AG04449 (cell line): ENCODE results near the gene POP4.

Source experiments
- CTCF ChIA-PET: fragments of 350-600 bp; formaldehyde crosslinking; extraction: SDS; loops from one replicate; lab custom pipeline; 2021; ENCODE audit warnings: antibody characterized with exemption; lab: Yijun Ruan, JAX
- POLR2A ChIA-PET: fragments of 400-600, 350-600 bp; formaldehyde crosslinking; extraction: SDS; loops from one replicate; lab custom pipeline; 2020; ENCODE audit warnings: antibody characterized with exemption, inconsistent platforms; lab: Yijun Ruan, JAX
- DNase-seq: peaks from one replicate; pipeline ENCODE4 v3.0.0-alpha.2; 2010; ENCODE audit warnings: low read depth, low spot score
- H3K4me3 ChIP-seq: 2 replicates; pipeline ENCODE4 v1.5.1; 2011; ENCODE audit warnings: low read depth, mild to moderate bottlenecking, control low read depth, low read length
- CTCF ChIP-seq: IDR thresholded peaks from one replicate; pipeline ENCODE4 v1.5.1; 2011; ENCODE audit warnings: mild to moderate bottlenecking, moderate library complexity, low read length, control low read depth, inconsistent platforms; ENCODE audit not compliant: insufficient read depth; ENCODE audit errors: missing control alignments

Gene POP4

GRCh38 chr19:29645491-29645867 lies 39.4 kb downstream of the POP4 start:
- POLR2A ChIA-PET: no interaction called here
- no peak for TF ChIP-seq CTCF
- DNase-seq: no peak
- CTCF ChIA-PET: interaction anchor here (3.7 kb wide), 1 partner anchor 35 kb away, joined by 17 read pairs; no protein-coding TSS in a partner anchor
- H3K4me3 ChIP-seq: no peak overlapping the region

- POLR2A ChIA-PET: no interaction called here
- H3K4me3 ChIP-seq: no peak overlapping the region
- CTCF ChIA-PET: interaction anchor here (1.0 to 4.1 kb wide), 3 partner anchors 10 to 70 kb away, joined by 3 to 22 read pairs (median 17); partner anchors contain the start of gene C19orf12
- TF ChIP-seq CTCF: no peak
- no peak for DNase-seq
These were observed 39.8 kb downstream of the POP4 start for GRCh38 chr19:29645911-29646310.

GRCh38 chr19:29650772-29651387 lies 44.8 kb downstream of the POP4 start:
- TF ChIP-seq CTCF: no peak
- DNase-seq: no peak
- CTCF ChIA-PET: no interaction called here
- H3K4me3 ChIP-seq: no peak overlapping the region
- POLR2A ChIA-PET: no interaction called here

- no peak for TF ChIP-seq CTCF
- no peak for DNase-seq
- ChIA-PET CTCF (no interaction called here), POLR2A (no interaction called here)
- no peak overlapping the region for H3K4me3 ChIP-seq
These were observed 45.7 kb downstream of the POP4 start for GRCh38 chr19:29651622-29652394.

GRCh38 chr19:29653398-29653797 lies 47.3 kb downstream of the POP4 start:
- POLR2A ChIA-PET: no interaction called here

More at GRCh38 chr19:29653398-29653797, 47.3 kb downstream of the POP4 start:
- CTCF ChIA-PET: interaction anchor here (1.5 kb wide), 1 partner anchor 43 kb away, joined by 4 read pairs; no protein-coding TSS in a partner anchor
- no peak for DNase-seq
- no peak for TF ChIP-seq CTCF
- H3K4me3 ChIP-seq: no peak overlapping the region
